T-helper 2 cell (primary cell): Measurements from ENCODE around the gene SDR42E2.
A peak's percentile ranks its signal among the peaks of the same experiment; 100 is the strongest.
"Not testable (repeated sequence)": the region's sequence is repeated elsewhere in the genome, so short reads cannot be mapped to it uniquely, and the experiment has no call there.

Experiments used
- DNase-seq, 5 experiments: peaks; one replicate each; pipeline versions ENCODE4 v3.0.0 to v3.0.0-alpha.2; 2012 to 2022

SDR42E2 gene

GRCh38 chr16:22192261-22193062, 30.2 kb downstream of the SDR42E2 start:
- peak; percentile 45 to 93 (median 80) for DNase-seq

- no peak for DNase-seq
These were observed 30.7 kb downstream of the SDR42E2 start for GRCh38 chr16:22193063-22193411.

DNA sequence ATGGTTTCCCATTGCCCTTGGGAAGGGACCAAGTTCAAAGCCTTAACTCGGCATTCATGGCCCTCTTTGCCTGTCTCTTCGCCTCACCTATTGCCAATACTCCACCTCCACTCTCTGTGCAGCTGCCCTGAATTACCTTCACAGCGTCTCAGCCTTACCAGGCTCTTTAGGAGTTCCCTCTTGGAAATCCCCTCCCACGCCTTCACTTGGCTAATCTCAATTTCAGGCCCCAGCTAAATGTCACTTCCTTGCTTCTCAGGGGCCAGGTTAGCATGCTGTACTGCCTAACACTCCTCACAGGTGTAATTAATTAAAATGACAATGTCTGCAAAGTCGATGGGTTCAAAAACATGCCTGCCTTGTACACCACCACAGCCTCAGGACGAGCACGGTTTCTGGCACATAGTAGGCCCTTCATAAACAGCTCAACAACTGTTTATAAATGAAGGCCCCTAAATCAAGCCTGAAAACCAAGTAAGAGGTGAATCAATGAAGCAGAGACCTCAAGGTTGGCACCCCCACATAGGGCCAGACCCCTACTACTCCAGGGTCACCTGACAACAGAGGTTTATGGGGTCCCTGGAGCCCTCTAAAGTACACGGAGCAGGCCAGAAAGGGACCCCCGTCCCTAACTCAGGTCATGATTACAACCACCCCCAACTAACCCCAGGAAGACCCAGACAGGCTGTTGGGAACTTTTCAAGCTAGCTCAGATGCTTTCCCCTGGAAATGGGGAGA, 32.6 kb downstream of the SDR42E2 start:
- DNase-seq = peak in 1 of 5 experiments; percentile 24

DNA sequence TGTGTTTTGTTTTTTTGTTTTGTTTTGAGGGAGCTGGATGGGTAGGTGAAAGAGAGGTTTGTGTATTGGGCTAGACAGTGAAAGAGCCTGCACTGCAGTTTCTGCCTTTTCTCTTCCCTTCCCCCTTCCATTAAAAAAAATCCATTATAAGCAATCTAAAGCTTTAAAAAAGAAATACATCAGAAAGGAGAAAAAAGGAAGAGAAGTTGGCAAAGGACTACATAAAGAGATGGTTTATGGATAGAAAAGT, 33.1 kb downstream of the SDR42E2 start:
- DNase-seq = no peak

- peak; percentile 69 to 89 (median 86) for DNase-seq
These were observed 33.6 kb downstream of the SDR42E2 start for GRCh38 chr16:22195695-22196558.

DNA sequence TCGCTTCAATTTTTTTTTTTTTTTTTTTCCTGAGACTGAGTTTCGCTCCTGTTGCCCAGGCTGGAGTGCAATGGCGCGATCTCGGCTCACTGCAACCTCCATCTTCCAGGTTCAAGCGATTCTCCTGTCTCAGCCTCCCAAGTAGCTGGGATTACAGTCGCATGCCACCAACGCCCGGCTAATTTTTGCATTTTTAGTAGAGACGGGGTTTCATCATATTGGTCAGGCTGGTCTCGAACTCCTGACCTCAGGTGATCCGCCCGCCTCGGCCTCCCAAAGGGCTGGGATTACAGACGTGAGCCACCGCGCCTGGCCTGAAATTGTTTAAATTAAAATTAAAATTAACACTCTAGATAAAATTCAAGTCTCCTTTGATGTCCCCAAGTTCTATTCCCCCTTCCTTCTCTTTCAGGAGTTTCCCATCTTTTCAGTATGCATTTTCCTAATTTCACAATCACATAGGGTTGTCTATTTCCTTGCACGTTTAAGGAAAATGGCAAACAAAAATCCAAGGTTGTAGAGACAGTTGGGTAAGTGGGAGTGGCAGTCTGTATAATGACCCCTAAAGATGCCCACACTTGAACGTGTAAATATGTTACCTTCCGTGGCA, 34.4 kb downstream of the SDR42E2 start:
- DNase-seq = not testable (repeated sequence)

DNA sequence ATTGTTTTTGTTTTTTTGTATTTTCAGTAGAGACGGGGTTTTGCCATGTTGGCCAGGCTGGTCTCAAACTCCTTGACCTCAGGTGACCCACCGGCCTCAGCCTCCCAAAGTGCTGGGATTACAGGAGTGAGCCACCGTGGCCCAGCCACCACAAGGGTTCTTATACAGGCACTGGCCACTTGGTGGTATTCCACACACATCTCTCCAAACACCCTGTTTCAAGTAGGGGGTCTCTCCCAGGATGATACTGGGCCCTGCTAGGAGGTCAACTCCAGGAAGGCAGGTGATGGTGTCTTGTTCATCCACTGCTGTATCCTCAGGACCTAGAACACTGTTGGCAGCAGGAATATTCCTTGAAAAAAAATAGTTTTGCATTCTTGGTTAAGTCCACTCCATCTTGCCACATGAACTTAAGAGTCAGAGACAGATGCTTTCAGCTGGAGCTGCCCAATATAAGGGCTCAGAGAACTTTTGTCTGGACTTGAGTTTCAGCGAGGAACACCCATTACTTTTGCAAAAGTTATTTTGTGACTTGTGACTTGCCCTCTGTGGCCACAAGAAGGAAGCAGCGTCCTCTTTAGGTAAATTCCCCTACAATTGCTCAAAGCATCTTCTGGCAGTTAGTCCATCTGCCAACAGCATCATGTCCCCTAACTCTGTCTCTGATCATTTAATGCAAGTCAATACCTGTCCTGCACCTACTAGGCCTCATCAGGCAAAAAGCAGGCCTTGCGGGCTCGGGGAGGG, 36.4 kb downstream of the SDR42E2 start:
- peak in 1 of 5 experiments; percentile 56 for DNase-seq

GRCh38 chr16:22202261-22202637, 39.9 kb downstream of the SDR42E2 start:
- no peak for DNase-seq

DNA sequence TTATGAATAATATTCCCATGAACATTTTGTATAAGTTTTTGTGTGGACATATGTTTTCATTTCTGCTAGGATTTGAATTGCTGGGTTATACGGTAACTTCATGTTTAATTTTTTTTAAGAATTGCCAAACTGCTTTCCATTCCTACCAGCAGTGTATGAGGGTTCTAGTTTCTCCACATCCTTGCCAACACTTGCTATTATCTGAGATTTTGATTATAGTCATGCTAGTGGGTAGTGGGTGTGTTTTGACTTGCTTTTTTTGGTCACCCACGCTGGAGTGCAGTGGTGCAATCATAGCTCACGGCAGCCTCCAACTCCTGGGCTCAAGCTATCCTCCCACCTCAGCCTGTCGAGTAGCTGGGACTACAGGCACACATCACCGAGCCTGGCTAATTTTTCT, 40.8 kb downstream of the SDR42E2 start:
- DNase-seq = no peak

GRCh38 chr16:22204091-22204655, 41.9 kb downstream of the SDR42E2 start:
- no peak for DNase-seq

- no peak for DNase-seq
These were observed 43.3 kb downstream of the SDR42E2 start for GRCh38 chr16:22205577-22206012.

DNA sequence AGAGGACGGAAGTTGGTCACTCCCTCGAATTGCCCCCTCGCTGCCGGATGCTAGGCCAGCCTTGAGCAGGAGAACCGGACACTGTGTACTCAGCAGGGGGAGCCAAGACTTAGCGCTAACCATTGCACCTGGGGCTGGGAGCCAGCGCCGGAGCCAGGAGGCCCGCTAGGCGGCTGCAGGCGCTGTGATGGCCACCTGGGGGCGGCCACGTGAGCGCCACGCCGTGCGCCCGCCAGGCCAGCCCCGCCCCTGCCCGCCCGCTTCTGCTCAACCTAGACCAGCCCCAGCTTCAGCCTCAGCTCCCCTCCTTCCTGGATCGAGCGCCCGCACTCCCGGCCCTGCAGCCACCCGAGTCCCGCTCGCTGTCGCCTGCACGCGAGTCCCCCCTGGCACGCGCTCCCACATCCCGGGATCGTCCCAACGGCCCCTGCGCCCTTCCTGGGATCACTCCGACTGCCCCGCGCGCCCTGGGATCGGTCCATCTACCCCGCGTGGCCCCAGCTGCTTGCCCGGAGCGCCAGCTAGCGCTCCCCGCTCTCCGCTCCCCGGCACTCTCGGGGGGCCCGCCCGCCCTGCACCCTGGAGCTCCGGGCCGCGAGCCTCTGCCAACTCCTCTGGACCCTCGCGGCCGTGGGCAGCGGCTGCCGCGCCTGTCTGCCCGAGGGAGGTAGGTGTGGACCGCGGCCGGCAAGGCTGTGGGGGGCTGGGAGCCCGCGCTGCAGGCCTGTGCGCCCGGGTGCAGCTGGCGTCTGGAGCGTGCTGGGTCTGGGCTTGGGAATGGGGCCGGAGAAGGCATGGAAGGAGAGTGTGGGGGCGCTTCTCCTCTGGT, 43.9 kb downstream of the SDR42E2 start, which contains the start of gene EEF2K:
TSS of gene EEF2K (plus strand) at position 266 of the 829 bp plus-strand sequence. CDS start 19,452 bp downstream, outside the sequence.
- DNase-seq = peak; percentile 60 to 91 (median 72)

DNA sequence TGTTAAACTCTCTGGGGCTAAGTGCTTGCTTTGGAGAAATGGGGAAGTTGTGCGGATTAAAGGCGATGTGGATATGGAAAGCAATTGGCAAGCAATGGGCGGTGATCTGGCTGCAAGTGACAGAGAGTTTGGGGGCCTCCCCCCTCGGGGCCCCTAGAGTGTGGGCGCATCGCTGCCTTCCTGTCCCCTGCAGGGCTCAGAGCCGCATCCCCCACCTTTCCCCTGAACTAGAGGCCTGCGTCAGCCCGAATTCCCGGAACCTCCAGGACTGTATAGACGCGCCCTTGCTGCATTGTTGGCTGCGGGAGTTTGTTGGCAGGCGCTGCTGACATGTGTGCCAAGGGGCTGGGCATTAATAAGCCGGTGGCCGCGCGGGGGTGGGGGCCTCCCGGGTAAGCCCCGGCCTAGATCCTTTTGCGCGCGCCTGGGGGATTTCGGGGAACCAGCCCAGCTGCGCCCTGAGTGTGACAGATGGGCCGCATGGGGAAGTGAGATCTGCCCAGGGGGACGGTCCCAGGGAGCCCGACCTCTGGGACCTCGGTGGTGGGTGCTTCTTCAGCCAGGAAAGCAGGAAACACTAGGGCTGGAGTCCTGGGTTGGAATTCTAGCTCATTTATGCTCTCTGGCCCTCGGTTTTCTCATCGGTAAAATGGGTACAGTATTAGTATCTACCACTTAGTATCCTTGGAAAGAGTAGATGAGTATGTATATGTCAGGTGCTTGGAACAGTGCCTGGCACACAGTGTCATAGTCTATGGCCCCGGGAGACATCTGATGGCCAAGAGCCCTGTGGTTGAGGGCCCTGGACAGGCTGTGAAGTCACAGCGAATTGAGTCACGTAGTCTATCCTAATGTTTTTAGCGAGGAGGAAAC, 44.8 kb downstream of the SDR42E2 start:
- DNase-seq = peak; percentile 24 to 54 (median 46)

DNA sequence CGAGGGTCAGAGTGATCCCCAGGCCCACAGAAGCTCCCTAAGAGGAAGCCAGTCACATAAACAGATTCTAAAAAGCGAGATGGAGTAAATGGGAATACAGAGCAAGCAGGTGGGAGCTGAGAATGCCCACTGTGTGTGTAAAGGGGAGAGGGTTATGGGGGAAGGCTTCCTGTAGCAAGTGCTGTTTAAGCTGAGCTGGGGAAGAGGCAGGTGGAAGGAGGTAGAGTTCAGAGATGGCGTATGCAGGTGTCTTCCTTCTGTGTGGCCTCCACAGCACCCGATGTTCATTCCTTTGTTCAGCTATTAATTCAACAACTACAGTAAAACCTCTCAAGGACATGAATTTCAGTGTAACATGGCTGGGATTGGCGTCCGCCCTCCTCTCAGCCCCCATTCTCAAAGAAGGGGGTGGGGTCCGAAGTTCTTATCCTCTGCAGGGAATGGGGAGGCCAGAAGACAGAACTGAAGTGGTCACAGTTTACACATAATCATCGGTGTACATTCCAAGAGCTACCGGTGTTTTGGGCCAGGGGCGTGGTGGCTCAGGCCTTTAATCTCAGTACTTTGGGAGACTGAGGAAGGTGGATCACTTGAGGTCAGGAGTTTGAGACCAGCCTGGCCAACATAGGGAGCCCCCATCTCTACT, 45.5 kb downstream of the SDR42E2 start:
- no peak for DNase-seq

- no peak for DNase-seq
These were observed 48.0 kb downstream of the SDR42E2 start for GRCh38 chr16:22210285-22210684.

- DNase-seq = no peak
These were observed 48.5 kb downstream of the SDR42E2 start for GRCh38 chr16:22210854-22211253.

- no peak for DNase-seq
These were observed 50.9 kb downstream of the SDR42E2 start for GRCh38 chr16:22213236-22213635.

DNA sequence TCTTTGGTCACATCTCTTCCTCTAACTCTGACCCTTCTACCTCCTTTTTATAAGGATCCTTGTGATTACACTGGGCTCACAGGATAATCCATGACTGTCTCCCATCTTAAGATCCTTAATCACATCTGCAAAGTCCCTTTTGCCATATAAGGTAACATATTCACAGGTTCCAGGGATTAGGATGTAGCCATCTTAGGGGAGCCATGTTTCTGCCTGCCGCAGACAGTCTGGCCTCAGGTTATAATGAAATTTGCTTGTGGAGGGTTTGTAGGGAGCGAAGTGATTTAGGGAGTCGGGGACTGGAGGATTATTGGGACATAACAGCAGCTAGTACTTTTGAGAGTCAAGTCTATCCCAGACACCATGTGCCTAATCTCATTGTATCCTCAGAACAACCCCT, 51.5 kb downstream of the SDR42E2 start:
- DNase-seq = no peak

DNA sequence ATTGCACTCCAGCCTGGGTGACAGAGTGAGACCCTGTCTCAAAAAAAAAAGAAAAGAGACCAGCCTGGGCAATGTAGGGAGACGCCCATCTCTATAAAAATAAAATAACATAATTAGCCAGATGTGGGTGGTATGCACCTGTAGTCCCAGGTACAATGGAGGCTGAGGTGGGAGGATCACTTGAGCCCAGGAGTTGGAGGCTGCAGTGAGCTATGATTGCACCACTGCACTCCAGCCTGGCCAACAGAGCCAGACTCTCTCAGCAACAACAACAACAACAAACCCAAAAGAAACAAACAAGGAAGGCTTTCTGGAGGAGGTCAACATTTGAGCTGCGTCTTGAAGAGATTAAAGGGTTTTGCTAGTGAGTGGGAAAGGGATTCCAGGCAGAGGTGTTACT, 52.1 kb downstream of the SDR42E2 start:
- no peak for DNase-seq
